ENCODE data around the gene NELL2. TPM values are rescaled to one million over a fixed set of nuclear protein-coding genes. Genes with fewer than 3 reads are reported as not detected.

Gene NELL2
- total RNA-seq, 1 donor from 2014 or later, result 0.55 TPM

DNA sequence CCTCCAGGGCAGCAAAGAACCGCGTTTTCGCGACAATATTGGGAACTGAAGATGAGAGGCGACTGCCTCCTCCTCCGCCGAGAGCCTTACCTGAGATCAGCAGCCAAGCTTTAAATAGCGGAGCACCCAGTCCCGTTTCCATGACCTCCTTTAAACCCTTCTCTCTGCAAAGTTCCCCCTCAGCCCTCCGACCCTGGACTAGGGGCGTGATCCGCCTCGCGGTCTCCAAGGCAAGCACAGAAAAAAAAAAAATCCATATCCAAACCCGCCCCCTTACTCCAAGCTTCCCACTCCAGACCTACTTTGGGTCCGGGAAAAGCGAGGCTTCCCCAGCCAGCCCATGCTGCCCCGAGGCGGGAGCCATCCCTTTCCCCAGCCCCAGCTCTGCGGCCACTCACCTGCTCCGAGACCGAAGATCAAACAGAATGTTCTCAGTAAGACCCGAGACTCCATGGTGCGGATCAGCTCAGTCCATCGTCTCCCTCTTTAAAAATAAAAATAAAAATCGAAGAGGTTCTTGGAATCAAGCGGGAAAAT lies 630 bp downstream of the NELL2 start:
- Histone ChIP-seq H3K36me3 (no peaks in the 10 kb centered on the region), H3K4me3 (peak overlapping the region; percentile 69), H3K4me1 (peaks cover 26% of the 10 kb centered on the region), H3K27me3 (ENCODE audit: low read depth) (peaks cover 85% of the 10 kb centered on the region), H3K9me3 (replicated peaks) (peaks cover 5% of the 10 kb centered on the region), H3K27ac (replicated peaks) (no peak overlapping the region)
- TF ChIP-seq, protein P1, sequence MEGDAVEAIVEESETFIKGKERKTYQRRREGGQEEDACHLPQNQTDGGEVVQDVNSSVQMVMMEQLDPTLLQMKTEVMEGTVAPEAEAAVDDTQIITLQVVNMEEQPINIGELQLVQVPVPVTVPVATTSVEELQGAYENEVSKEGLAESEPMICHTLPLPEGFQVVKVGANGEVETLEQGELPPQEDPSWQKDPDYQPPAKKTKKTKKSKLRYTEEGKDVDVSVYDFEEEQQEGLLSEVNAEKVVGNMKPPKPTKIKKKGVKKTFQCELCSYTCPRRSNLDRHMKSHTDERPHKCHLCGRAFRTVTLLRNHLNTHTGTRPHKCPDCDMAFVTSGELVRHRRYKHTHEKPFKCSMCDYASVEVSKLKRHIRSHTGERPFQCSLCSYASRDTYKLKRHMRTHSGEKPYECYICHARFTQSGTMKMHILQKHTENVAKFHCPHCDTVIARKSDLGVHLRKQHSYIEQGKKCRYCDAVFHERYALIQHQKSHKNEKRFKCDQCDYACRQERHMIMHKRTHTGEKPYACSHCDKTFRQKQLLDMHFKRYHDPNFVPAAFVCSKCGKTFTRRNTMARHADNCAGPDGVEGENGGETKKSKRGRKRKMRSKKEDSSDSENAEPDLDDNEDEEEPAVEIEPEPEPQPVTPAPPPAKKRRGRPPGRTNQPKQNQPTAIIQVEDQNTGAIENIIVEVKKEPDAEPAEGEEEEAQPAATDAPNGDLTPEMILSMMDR (IDR thresholded peaks at IDR 0.05; ENCODE audit: borderline replicate concordance), result no peak
- no peak for DNase-seq
- intact Hi-C loops (cut with micrococcal nuclease), result no loop called here

DNA sequence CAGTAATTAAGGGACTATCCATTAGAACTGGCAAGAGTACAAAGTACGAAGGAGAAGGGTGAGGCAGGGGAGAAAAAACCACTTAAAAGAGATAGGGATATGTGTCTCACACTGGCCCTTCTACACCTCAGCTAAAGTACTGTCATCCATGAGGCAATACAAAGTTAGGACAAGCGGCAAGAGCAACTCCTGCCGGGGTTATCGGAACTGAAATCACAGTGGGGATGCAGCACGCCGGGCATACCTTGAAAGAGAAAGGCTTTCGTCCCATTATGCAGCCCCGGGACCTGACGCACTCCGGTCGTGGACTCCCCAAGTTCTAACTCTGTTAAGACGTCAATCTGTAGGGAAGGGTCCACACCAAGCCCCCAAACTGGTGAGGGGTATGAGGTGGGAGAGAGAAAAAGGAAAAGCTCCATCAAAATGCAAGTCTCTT lies 1.1 kb downstream of the NELL2 start:
- Histone ChIP-seq H3K4me3 (peak overlapping the region; percentile 69), H3K9me3 (replicated peaks) (peaks cover 6% of the 10 kb centered on the region), H3K27me3 (ENCODE audit: low read depth) (peaks cover 90% of the 10 kb centered on the region), H3K27ac (replicated peaks) (no peak overlapping the region), H3K36me3 (no peaks in the 10 kb centered on the region), H3K4me1 (peaks cover 26% of the 10 kb centered on the region)
- no peak for DNase-seq
- TF ChIP-seq, protein P1 (IDR thresholded peaks at IDR 0.05; ENCODE audit: borderline replicate concordance), result no peak
- intact Hi-C loops (cut with micrococcal nuclease), result no loop called here

DNA sequence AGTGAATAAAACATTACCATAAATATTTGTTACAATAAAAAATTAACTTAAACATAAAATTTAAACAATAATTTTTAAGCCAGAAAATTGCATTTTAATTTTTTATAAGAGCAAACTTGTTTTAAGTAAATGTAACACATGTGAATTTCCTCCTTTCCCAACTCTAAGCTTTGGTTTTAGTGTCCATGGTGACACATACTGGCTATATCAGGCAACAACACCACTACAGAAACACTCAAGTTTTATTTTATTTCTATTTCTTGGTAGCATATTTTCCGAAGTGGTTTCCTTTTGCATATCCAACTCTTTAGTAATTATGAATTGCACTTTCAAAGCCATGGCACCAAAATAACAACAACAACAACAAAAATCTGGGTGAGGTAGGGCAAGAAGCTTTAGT lies 2.2 kb downstream of the NELL2 start:
- no peak for DNase-seq
- H3K4me3 ChIP-seq, result no peak overlapping the region
- no peak overlapping the region for H3K27ac ChIP-seq (replicated peaks)
- TF ChIP-seq, protein P1 (IDR thresholded peaks at IDR 0.05; ENCODE audit: borderline replicate concordance), result no peak
- peaks cover 17% of the 10 kb centered on the region for H3K9me3 ChIP-seq (replicated peaks)
- H3K27me3 ChIP-seq (ENCODE audit: low read depth), result peaks cover 89% of the 10 kb centered on the region
- intact Hi-C loops (cut with micrococcal nuclease), result no loop called here
- no peaks in the 10 kb centered on the region for H3K36me3 ChIP-seq
- peaks cover 26% of the 10 kb centered on the region for H3K4me1 ChIP-seq

DNA sequence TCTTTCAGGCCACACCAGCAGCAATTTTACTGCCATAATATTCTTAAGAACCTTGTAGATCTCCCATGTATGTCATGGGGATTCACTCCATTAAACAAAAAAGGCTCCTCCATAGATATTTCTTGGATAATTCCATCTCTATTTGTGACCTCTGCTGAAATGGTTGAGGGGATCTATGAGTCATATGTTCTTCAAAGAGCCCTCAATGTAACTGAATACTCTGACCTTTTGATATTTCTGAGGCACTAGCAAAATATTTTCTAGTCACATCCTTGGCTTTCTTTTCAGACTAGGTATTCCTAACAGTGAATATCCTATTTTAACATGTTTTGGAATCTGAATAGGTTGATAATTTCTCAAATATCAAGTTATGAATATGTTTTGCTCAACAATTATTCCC lies 6.6 kb downstream of the NELL2 start:
- intact Hi-C loops (cut with micrococcal nuclease), result no loop called here
- no peaks in the 10 kb centered on the region for H3K36me3 ChIP-seq
- H3K27me3 ChIP-seq (ENCODE audit: low read depth), result peaks cover 48% of the 10 kb centered on the region
- H3K27ac ChIP-seq (replicated peaks), result no peak overlapping the region
- TF ChIP-seq, protein P1 (IDR thresholded peaks at IDR 0.05; ENCODE audit: borderline replicate concordance), result no peak
- no peaks in the 10 kb centered on the region for H3K4me1 ChIP-seq
- H3K4me3 ChIP-seq, result no peak overlapping the region
- H3K9me3 ChIP-seq (replicated peaks), result peaks cover 50% of the 10 kb centered on the region
- DNase-seq, result no peak

DNA sequence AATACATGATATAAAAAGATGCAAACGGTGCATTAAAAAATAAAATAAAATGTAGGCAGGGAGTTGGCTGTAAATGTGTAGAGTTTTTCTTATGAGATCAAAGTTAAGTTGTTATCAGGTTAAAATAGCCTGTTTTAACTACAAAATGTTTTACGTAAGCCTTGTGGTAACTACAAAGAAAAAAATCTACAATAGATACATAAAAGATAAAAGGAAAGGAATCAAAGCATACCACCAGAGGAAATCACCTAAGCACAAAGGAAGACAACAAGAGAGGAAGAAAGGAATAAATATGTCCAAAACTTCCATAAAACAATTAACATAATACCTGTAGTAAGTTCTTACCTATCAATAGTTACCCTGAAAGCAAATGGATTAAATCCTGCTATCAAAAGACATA lies 12.2 kb downstream of the NELL2 start:
- H3K4me3 ChIP-seq, result no peak overlapping the region
- no peaks in the 10 kb centered on the region for H3K27me3 ChIP-seq (ENCODE audit: low read depth)
- intact Hi-C loops (cut with micrococcal nuclease), result no loop called here
- peaks cover 71% of the 10 kb centered on the region for H3K9me3 ChIP-seq (replicated peaks)
- no peak for DNase-seq
- TF ChIP-seq, protein P1 (IDR thresholded peaks at IDR 0.05; ENCODE audit: borderline replicate concordance), result no peak
- no peak overlapping the region for H3K27ac ChIP-seq (replicated peaks)
- no peaks in the 10 kb centered on the region for H3K4me1 ChIP-seq
- H3K36me3 ChIP-seq, result no peaks in the 10 kb centered on the region

Data from left ventricle myocardium inferior (tissue), 1 donor.